ENCODE measurements around the gene SRMS. TPM values are rescaled to one million over a fixed set of nuclear protein-coding genes. Genes with fewer than 3 reads are reported as not detected.
A peak's percentile ranks its signal among the peaks of the same experiment; 100 is the strongest.
"Not testable (repeated sequence)": the region's sequence is repeated elsewhere in the genome, so short reads cannot be mapped to it uniquely, and the experiment has no call there.

Gene SRMS
- total RNA-seq, 1 experiment from 2014 or later, result not detected

GRCh38 chr20:63579017-63579694 is 31.6 kb upstream of the SRMS start:
- no peak for DNase-seq (ENCODE audit: low read depth)

DNA sequence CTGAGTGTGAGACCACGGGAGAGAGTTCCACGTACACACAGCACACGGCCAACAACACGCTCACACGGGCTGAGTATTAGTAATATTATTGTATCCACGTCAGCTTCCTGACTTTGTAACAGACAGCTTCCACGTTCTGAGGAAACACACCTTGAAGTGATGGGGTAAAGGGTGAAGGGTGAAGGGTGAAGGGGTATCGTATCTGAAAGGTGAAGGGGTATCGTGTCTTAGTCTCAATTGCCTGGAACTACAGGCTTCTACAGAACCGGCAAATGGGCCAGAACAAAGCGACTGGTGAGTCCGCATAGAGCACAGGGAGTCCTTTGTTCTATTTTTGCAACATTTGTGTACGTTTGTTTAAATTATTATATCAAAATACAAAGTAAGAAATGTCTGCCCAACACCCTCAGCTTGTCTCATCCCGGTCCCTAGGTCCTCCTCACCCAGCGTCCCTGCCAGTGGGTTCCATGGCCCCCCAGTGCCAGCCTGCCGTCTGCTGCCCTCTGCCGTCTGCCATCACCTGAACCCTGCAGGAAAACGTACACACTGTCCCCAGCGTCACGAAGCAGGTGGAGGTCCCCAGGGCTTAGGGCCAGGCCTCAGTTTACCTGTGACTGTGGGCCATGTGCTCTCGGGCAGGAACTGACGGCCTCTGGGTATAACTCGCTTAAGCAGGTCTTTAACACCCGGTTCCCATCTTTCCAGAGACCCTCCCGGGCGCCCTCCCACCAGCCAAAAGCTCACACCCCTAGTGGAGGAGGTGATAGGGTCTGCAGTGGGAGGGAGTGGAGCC is 30.9 kb upstream of the SRMS start:
- no peak for DNase-seq (ENCODE audit: low read depth)

DNA sequence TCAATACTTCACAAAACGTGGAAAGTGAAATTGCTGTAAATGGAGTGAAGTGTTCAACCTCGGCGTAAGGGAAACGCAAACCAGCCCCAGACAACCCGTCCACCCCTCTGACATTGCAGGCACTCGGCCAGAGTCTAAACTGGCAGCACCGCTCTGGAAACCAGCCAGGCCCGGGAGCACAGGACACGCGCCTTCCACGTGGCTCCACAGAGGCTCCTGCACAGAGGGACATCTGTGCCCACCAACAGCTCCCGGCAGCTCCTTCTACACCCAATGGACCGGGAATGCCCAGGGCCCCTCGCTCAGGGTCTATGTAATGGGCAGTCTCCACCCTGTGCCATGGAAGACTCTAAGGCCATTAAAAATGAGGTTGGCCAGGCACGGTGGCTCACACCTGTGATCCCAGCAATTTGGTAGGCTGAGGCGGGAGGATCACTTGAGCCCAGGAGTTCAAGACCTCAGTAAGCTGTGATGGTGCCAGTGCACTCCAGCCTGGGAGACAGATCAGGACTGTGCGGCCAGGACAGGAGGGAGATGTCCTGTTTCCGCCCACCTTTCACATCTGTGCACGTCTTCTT is 29.9 kb upstream of the SRMS start:
- DNase-seq (ENCODE audit: low read depth), result no peak

DNA sequence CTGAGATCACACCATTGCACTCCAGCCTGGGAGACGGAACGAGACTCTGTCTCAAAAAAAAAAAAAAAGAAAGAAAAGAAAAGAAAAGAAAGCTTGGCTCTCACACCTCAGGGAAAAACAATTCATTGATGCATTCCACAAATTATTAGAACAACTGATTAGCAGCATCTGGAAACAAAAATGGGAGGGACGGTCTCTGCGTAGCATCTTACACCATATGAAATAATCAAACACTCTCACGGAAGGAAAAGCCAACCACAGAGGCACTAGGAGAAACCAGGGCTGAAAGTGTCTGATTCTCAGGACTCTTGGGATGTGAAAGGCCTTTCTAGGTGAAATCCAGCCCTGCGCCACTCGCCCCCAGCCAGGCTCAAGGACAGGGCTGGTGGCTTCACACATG is 28.8 kb upstream of the SRMS start:
- DNase-seq (ENCODE audit: low read depth), result no peak

DNA sequence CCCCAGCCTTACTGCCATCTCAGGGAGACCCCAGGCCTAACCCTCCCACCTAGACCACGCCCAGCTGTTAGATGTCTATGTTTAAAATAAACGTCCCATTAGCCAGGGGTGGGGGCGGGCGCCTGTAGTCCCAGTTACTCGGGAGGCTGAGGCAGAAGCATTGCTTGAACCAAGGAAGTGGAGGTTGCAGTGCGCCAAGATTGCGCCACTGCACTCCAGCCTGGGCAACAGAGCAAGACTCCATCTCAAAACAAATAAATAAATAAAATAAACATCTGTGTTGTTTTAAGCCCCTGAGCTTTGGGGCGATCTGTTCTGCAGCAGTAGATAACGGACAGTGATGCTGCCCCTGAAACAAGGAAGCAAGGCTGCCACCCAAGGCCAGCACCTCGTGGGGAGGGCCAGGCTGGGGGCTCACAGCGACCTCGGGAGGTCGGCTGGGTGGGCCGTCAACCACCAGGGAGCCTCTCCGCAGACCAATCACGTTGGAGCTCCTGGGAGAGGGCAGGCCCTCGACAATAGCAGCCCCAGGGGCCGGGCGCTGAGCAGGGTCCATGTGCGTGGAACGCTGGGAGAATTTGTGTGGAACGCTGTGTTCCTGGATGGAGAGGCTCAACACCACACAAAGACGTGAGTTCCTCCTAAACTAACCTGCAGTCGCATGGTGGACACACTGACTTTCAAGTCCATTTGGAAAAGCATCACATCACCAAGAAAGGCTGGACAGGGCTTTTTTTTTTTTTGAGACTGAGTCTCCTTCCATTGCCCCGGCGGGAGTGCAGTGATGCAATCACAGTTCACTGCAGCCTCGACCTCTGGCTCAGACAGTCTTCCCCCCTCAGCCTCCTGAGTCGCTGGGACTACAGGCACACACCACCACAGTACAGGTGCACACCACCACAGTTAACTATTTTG is 27.5 kb upstream of the SRMS start:
- DNase-seq (ENCODE audit: low read depth), result peak; percentile 47

DNA sequence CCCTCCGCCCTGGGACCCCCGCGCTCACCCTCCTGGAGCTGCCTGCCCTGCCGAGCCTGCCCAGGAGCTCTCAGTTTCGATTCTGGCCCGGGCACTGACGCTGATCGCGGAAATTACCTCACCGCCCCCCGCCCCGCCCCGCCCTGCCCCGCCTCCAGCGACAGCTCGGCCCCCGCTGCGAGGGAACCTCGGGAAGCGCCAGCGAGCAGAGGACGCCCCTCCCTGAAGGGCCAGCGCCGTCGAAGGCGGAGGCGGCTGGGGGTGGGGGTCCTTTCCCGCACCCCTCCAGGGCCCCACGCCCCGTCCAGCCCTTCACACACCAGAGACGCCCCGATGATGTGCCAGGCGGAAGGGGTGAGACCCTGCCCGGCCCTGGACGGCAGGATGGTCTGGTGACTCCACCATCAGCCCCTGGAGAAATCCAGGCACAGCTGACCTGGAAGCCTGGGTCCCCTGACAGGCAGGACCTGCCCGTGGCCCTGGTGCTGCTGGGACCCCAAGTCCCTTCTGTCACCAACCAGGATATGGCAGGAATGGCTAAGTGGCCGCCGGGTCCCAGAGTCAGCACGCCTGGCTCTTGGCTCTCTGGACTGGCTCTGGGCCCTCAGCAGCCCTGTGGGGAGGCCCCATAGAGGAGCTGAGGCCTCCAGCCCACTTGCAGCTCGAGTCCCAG is 26.7 kb upstream of the SRMS start, which contains the start of gene HELZ2:
Gene HELZ2, minus strand, starts transcription at position 84 of the 673 bp plus-strand sequence. CDS start 1,854 bp downstream, outside the sequence.
- peak; percentile 43 for DNase-seq (ENCODE audit: low read depth)

GRCh38 chr20:63573647-63574131 is 26.1 kb upstream of the SRMS start:
- no peak for DNase-seq (ENCODE audit: low read depth)

- DNase-seq (ENCODE audit: low read depth), result no peak
Measured at GRCh38 chr20:63572788-63573646, 25.5 kb upstream of the SRMS start.

DNA sequence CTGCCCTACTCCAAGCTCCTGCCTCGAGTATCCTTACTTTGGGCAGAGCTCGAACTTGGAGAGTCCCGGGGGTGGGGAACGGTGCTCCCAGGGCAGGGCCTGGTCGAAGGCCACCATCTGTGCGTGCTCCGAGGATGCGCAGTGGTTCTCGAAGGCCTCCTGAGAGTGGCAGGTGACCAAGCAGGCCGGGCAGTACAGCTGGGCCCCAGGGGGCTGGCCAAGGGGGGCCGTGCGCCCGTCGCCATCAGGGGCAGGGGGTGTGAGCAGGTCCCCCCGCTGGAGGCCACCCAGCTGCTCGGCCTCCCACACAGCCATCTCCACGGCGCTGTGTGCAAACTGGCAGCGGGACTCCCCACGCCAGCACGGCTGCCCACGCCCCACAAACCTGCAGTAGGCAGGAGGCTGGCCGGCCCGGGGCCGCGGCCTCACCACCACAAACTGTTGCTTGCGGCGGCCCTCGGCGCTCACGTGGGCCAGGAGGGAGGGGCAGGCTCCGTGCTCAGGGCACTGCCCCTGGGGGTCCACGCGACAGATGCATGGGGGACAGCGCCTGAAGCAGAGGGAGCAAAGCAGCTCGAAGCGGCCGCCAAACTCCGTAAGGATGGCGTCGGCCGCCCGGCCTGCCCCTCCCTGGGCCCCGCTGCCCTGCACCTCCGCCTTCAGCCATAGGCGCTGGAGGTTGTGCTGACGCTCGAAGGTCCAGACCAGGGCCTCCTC is 24.7 kb upstream of the SRMS start:
- DNase-seq (ENCODE audit: low read depth), result no peak

- not testable (repeated sequence) for DNase-seq (ENCODE audit: low read depth)
Measured at GRCh38 chr20:63571087-63571478, 23.5 kb upstream of the SRMS start.

GRCh38 chr20:63570281-63571086 is 22.9 kb upstream of the SRMS start:
- no peak for DNase-seq (ENCODE audit: low read depth)

DNA sequence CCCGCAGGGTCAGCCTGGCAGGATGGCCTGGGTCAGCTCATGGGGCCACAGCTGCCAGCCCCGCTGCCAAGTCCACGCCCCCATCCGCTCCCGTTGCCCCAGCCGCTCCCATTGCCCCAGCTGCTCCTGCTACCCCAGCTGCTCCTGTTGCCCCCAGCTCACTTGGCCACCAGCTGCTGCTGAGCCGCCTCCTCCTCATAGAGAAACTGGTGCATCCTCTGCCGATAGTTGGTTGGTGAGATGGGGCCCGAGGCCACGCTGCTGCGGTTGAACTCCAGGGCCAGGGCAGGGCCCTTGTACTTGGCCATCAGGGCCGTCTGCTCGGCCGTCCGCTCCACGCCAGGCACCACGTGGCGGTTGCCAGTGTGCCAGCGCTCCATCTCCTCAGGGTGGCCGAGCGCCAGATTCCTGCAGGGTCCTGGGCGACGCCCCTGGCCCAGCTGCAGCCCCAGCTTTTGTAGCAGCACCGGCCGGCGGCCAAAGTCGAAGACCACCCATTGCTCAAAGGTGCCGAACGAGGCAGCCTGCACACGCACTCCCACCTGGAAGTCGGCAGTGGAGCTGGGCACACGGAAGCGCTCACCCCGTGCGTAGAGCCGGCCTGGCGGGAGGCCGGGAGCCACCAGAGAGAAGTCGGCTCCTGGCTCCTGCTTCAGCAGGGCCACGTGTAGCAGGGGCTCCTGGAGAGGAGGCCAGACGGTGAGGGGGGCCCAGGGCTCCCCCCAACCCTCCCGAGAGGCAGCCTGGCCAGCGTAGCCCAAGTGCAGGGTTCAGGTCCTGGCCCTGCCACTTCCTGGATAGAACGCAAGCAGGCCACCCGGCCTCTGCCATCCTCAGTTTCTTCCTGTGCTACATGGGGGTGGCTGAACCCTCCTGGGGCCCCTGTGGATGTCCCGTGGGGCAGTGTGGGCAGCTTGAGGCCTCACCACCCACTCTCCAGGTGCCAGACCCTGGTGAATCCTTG is 21.7 kb upstream of the SRMS start:
- no peak for DNase-seq (ENCODE audit: low read depth)

DNA sequence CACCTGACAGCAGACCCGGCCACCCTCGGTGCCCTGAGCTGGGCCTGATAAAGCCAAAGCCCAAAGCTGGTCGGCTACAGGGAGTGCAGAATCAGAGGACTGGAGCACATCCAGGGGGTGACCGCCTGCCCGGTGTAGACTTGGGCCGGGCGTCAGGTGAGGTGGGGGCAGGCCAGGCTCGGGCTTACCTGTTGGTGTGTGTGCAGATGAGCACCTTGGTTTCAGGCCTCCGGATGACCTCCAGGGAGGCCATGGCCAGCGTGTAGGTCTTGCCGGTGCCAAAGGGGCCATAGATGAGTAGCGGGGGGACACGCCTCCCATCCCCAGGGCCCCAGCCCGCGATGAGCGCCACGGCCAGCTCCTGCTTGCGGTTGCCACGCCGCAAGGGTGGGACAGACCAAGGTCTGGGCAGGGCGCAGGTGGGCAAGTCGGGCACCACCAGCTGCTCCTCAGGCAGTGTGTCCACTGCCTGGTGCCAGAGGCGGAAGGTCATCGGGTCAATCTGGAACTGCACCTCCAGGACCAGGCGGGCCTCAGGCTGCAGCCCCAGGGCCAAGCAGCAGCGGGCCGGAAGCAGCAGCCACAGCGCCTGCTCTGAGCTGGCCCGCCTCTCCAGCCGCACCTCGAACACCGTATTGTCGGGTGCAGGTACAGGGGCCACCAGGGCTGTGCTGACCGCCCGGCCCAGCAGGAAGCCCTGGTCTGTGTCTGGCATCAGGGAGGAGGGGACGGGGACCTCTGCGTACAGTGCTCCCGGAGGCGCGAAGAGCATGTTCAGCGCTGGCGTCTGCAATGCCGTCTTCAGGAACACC is 20.8 kb upstream of the SRMS start:
- no peak for DNase-seq (ENCODE audit: low read depth)

DNA sequence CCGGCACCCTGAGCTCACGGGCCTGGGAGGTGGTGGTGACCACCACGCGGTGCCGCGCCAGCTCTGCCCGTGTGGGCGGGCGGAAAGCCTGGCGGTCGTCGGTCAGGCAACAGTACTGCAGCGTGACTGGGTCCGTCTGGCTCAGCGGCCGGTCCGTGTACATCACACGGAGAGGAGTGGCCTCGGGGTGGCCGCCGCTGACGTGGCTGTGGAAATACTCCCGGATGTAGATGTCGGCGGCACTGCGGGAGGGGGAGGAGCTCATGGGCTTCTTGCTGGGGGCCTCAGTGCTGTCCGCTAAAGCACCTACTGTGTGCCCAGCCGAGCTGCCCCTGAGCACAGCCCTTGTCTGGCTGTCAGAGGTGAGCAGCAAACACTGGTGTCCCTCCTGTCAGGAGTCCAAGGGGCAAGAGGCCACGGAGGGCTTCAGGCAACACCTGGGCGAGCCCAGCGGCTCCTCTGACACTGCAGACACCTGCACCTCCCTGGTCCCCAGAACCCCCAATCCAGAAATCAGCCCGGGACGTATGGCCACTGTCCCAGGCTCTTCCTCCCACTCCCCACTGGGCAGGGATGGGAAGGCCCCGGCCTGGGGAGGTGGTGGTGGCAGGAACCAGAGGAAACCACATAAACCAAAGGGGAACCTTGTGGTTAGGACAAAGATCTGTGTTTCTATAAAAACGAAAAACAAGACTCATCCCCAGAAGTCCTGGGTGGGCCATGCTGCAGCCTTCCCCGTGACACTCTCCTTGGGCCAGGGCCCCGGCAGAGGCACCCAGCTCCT is 20.0 kb upstream of the SRMS start:
- DNase-seq (ENCODE audit: low read depth), result no peak

GRCh38 chr20:63567136-63567385 is 19.5 kb upstream of the SRMS start:
- no peak for DNase-seq (ENCODE audit: low read depth)
